Liver (tissue), 9 donors: ENCODE results near the gene STH. TPM values are rescaled to one million over a fixed set of nuclear protein-coding genes. Genes with fewer than 3 reads are reported as not detected.

ENCODE experiments used
- DNase-seq: peaks from one replicate; pipeline ENCODE4 v3.0.0-alpha.2; 2017; ENCODE audit warnings: low spot score
- H3K27ac ChIP-seq, 2 donors: one replicate each; pipeline ENCODE4 v1.7.0; 2013; ENCODE audit warnings: inconsistent platforms in 2 of 2, low read length in 2 of 2, control low read depth in 1 of 2, low read depth in 1 of 2, mild to moderate bottlenecking in 1 of 2
- H3K27me3 ChIP-seq, 4 donors: one replicate each; pipeline versions ENCODE4 v1.6.1 to v1.7.0; 2013; ENCODE audit warnings: low read length in 3 of 4, inconsistent platforms in 1 of 4, mild to moderate bottlenecking in 1 of 4, moderate library complexity in 1 of 4; ENCODE audit not compliant: control insufficient read depth in 4 of 4, insufficient read depth in 4 of 4
- H3K36me3 ChIP-seq, 4 donors: one replicate each; pipeline versions ENCODE4 v1.6.1 to v1.7.0; 2013; ENCODE audit warnings: low read length in 3 of 4, mild to moderate bottlenecking in 3 of 4, low read depth in 1 of 4, moderate library complexity in 1 of 4; ENCODE audit not compliant: control insufficient read depth in 4 of 4, insufficient read depth in 3 of 4
- H3K4me1 ChIP-seq, 4 donors: one replicate each; pipeline versions ENCODE4 v1.6.1 to v1.7.0; 2013; ENCODE audit warnings: low read length in 3 of 4, mild to moderate bottlenecking in 3 of 4, moderate library complexity in 1 of 4; ENCODE audit not compliant: control insufficient read depth in 4 of 4, insufficient read depth in 4 of 4
- H3K4me3 ChIP-seq, 3 donors: one replicate each; pipeline versions ENCODE4 v1.6.1 to v1.7.0; 2013; ENCODE audit warnings: low read length in 3 of 3, control low read depth in 1 of 3, low read depth in 1 of 3, mild to moderate bottlenecking in 1 of 3
- H3K9ac ChIP-seq, 2 donors: one replicate each; pipeline ENCODE4 v1.7.0; 2013; ENCODE audit warnings: low read length in 2 of 2, mild to moderate bottlenecking in 2 of 2, moderate library complexity in 2 of 2, control low read depth in 1 of 2, low read depth in 1 of 2
- H3K9me3 ChIP-seq, 4 donors: one replicate each; pipeline versions ENCODE4 v1.6.1 to v1.7.0; 2013; ENCODE audit warnings: low read length in 3 of 4; ENCODE audit not compliant: control insufficient read depth in 4 of 4
- CTCF ChIP-seq: fragments of 150-350 bp; IDR thresholded peaks from 2 replicates; pipeline ENCODE4 v1.5.1; 2017; ENCODE audit warnings: improper control_type of control experiment, low read depth, low read length; ENCODE audit not compliant: missing input control
- EGR1 ChIP-seq, 2 donors: IDR thresholded peaks; 2 replicates each; pipeline ENCODE4 v1.6.1; 2016 to 2018; ENCODE audit warnings: antibody characterized with exemption in 2 of 2, low read depth in 2 of 2
- FOXA1 ChIP-seq: IDR thresholded peaks from 2 replicates; pipeline ENCODE4 v1.6.1; 2016; ENCODE audit warnings: antibody characterized with exemption
- FOXA2 ChIP-seq: IDR thresholded peaks from 2 replicates; pipeline ENCODE4 v1.6.1; 2016; ENCODE audit warnings: antibody characterized with exemption
- GABPA ChIP-seq, 2 donors: IDR thresholded peaks in 1 of 2; conservative IDR thresholded peaks in 1 of 2; 2 replicates each; pipeline ENCODE4 v1.6.1; 2016; ENCODE audit warnings: antibody characterized with exemption in 2 of 2, mild to moderate bottlenecking in 1 of 2, moderate library complexity in 1 of 2
- HNF4A ChIP-seq, 2 donors: conservative IDR thresholded peaks; 2 replicates each; pipeline ENCODE4 v1.6.1; 2016; ENCODE audit warnings: antibody characterized with exemption in 2 of 2, mild to moderate bottlenecking in 2 of 2
- HNF4G ChIP-seq: IDR thresholded peaks from 2 replicates; pipeline ENCODE4 v1.6.1; 2016; ENCODE audit warnings: antibody characterized with exemption
- JUND ChIP-seq, 2 donors: IDR thresholded peaks; 2 replicates each; pipeline ENCODE4 v1.6.1; 2016; ENCODE audit warnings: antibody characterized with exemption in 2 of 2
- NR2F2 ChIP-seq: IDR thresholded peaks from 2 replicates; pipeline ENCODE4 v1.6.1; 2016; ENCODE audit warnings: antibody characterized with exemption
- RAD21 ChIP-seq, 2 donors: IDR thresholded peaks; 2 replicates each; pipeline ENCODE4 v1.6.1; 2016; ENCODE audit warnings: antibody characterized with exemption in 2 of 2, mild to moderate bottlenecking in 2 of 2
- RXRA ChIP-seq, 2 donors: IDR thresholded peaks; 2 replicates each; pipeline ENCODE4 v1.6.1; 2017 to 2018; ENCODE audit warnings: antibody characterized with exemption in 2 of 2, mild to moderate bottlenecking in 1 of 2
- SP1 ChIP-seq: IDR thresholded peaks from 2 replicates; pipeline ENCODE4 v1.6.1; 2018; ENCODE audit warnings: antibody characterized with exemption, mild to moderate bottlenecking
- TAF1 ChIP-seq: conservative IDR thresholded peaks from 2 replicates; pipeline ENCODE4 v1.6.1; 2016; ENCODE audit warnings: antibody characterized with exemption, mild to moderate bottlenecking
- YY1 ChIP-seq: IDR thresholded peaks from 2 replicates; pipeline ENCODE4 v1.6.1; 2016; ENCODE audit warnings: antibody characterized with exemption, mild to moderate bottlenecking
- WGBS: extraction: QIAGEN DNeasy Blood & Tissue Kit; methylation state at CpG from one replicate; pipeline ENCODE4 v1.1.7; 2013; 5-methylcytosine and 5-hydroxymethylcytosine counted together
- polyA plus RNA-seq, 2 donors: library from polyadenylated mRNA; stranded (reverse) in 1 of 2; unstranded in 1 of 2; fragments of 200-250 nt in 1 of 2; fragments of >200 nt in 1 of 2; fragmentation: Nextera tagmentation in 1 of 2; extraction: Ambion mirVana in 1 of 2; gene quantifications; one replicate each; pipeline versions ENCODE4 v1.2.1 to v1.2.3, GENCODE V29; 2013 to 2015
- total RNA-seq, 2 donors: library from RNA; depleted of rRNA; stranded (reverse); fragments of >200 nt; gene quantifications; one replicate each; pipeline ENCODE4 v1.2.3, GENCODE V29; 2014
- TF ChIP-seq, protein P1 (sequence below): IDR thresholded peaks from 2 replicates; pipeline ENCODE4 v1.6.1; 2016; ENCODE audit warnings: antibody characterized with exemption
- TF ChIP-seq, protein P2 (sequence below): IDR thresholded peaks from 2 replicates; pipeline ENCODE4 v1.6.1; 2016; ENCODE audit warnings: antibody characterized with exemption
- donor health status: healthy.
- donor health status: healthy.
- donor health status: healthy.
- donor health status: healthy.
- donor health status: healthy.

Gene STH
- total and polyA plus RNA-seq, 4 donors, result not detected

DNA sequence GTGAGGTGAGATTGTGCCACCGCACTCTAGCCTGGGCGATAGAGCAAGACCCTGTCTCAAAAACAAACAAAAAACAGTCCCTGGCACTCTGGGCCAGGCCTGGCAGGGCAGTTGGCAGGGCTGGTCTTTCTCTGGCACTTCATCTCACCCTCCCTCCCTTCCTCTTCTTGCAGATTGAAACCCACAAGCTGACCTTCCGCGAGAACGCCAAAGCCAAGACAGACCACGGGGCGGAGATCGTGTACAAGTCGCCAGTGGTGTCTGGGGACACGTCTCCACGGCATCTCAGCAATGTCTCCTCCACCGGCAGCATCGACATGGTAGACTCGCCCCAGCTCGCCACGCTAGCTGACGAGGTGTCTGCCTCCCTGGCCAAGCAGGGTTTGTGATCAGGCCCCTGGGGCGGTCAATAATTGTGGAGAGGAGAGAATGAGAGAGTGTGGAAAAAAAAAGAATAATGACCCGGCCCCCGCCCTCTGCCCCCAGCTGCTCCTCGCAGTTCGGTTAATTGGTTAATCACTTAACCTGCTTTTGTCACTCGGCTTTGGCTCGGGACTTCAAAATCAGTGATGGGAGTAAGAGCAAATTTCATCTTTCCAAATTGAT, 24.8 kb downstream of the STH start:
- Histone ChIP-seq H3K9ac (no peak overlapping the region), H3K9me3 (no peaks in the 10 kb centered on the region), H3K27ac (no peak overlapping the region), H3K27me3 (no peaks in the 10 kb centered on the region), H3K4me3 (no peak overlapping the region), H3K4me1 (no peaks in the 10 kb centered on the region), H3K36me3 (peaks cover 0 to 5% (median 5%) of the 10 kb centered on the region in 4 donors)
- WGBS, result 95% methylated on average over 24 of the region's 24 CpGs
- TF ChIP-seq YY1, result no peak
- no peak for TF ChIP-seq SP1
- TF ChIP-seq NR2F2, result no peak
- TF ChIP-seq, protein P1, sequence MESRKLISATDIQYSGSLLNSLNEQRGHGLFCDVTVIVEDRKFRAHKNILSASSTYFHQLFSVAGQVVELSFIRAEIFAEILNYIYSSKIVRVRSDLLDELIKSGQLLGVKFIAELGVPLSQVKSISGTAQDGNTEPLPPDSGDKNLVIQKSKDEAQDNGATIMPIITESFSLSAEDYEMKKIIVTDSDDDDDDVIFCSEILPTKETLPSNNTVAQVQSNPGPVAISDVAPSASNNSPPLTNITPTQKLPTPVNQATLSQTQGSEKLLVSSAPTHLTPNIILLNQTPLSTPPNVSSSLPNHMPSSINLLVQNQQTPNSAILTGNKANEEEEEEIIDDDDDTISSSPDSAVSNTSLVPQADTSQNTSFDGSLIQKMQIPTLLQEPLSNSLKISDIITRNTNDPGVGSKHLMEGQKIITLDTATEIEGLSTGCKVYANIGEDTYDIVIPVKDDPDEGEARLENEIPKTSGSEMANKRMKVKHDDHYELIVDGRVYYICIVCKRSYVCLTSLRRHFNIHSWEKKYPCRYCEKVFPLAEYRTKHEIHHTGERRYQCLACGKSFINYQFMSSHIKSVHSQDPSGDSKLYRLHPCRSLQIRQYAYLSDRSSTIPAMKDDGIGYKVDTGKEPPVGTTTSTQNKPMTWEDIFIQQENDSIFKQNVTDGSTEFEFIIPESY, result no peak
- TF ChIP-seq CTCF, result no peak
- no peak for TF ChIP-seq GABPA (IDR thresholded peaks at IDR 0.05 in 1 of 2, conservative IDR thresholded peaks at IDR 0.05 in 1 of 2)
- no peak for TF ChIP-seq RAD21 (IDR thresholded peaks at IDR 0.05)
- TF ChIP-seq HNF4A (conservative IDR thresholded peaks at IDR 0.05), result no peak
- TF ChIP-seq RXRA (IDR thresholded peaks at IDR 0.05), result no peak
- TF ChIP-seq, protein P2, sequence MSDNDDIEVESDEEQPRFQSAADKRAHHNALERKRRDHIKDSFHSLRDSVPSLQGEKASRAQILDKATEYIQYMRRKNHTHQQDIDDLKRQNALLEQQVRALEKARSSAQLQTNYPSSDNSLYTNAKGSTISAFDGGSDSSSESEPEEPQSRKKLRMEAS, result no peak
- no peak for TF ChIP-seq FOXA2
- no peak for TF ChIP-seq HNF4G
- no peak for TF ChIP-seq JUND (IDR thresholded peaks at IDR 0.05)
- no peak for TF ChIP-seq EGR1 (IDR thresholded peaks at IDR 0.05; ENCODE audit: low read depth in 2 of 2)
- DNase-seq, result no peak

- TF ChIP-seq NR2F2 (no peak), EGR1 (IDR thresholded peaks at IDR 0.05; ENCODE audit: low read depth in 2 of 2) (no peak), HNF4A (conservative IDR thresholded peaks at IDR 0.05) (no peak), GABPA (IDR thresholded peaks at IDR 0.05 in 1 of 2, conservative IDR thresholded peaks at IDR 0.05 in 1 of 2) (no peak), RXRA (IDR thresholded peaks at IDR 0.05) (no peak), FOXA1 (no peak), TAF1 (no peak), YY1 (no peak), FOXA2 (no peak)
- TF ChIP-seq, protein P1, result no peak
- no peak overlapping the region for H3K4me3 ChIP-seq
- 88% methylated on average over 14 of the region's 14 CpGs for WGBS
- no peaks in the 10 kb centered on the region for H3K27me3 ChIP-seq
- no peak for DNase-seq
- no peak overlapping the region for H3K27ac ChIP-seq
- H3K4me1 ChIP-seq, result no peaks in the 10 kb centered on the region
- no peak overlapping the region for H3K9ac ChIP-seq
- no peaks in the 10 kb centered on the region for H3K9me3 ChIP-seq
- H3K36me3 ChIP-seq, result peaks cover 0 to 9% (median 7%) of the 10 kb centered on the region in 4 donors
These were observed 25.5 kb downstream of the STH start for GRCh38 chr17:46024590-46024989.
